Psoas muscle (tissue), 8 donors: ENCODE measurements around the gene ERO1B. TPM values are rescaled to one million over a fixed set of nuclear protein-coding genes. Genes with fewer than 3 reads are reported as not detected.

ENCODE experiments used
- ATAC-seq, 4 donors: fragments of 200-7000 bp; cut with Tn5 transposase; one replicate each; pipeline ENCODE4 v1.9.1; 2020; ENCODE audit warnings: moderate library complexity in 3 of 4, mild to moderate bottlenecking in 2 of 4
- DNase-seq, 2 donors: peaks; one replicate each; pipeline ENCODE4 v3.0.0-alpha.2; 2020
- H3K27ac ChIP-seq: fragments of 200-600 bp; one replicate; pipeline ENCODE4 v1.8.0; 2022
- H3K27me3 ChIP-seq, 3 donors: fragments of 200-600 bp in 1 of 3; one replicate each; pipeline versions ENCODE4 v1.6.1 to v1.8.0; 2013 to 2022; ENCODE audit warnings: low read length in 2 of 3, mild to moderate bottlenecking in 2 of 3, moderate library complexity in 1 of 3; ENCODE audit not compliant: insufficient read depth in 3 of 3
- H3K36me3 ChIP-seq, 2 donors: fragments of 200-600 bp in 1 of 2; one replicate each; pipeline versions ENCODE4 v1.6.1 to v1.8.0; 2013 to 2022; ENCODE audit warnings: low read depth in 1 of 2, mild to moderate bottlenecking in 1 of 2, moderate library complexity in 1 of 2; ENCODE audit not compliant: insufficient read depth in 1 of 2
- H3K4me1 ChIP-seq: fragments of 200-600 bp; one replicate; pipeline ENCODE4 v1.8.0; 2022
- H3K4me3 ChIP-seq: fragments of 200-600 bp; one replicate; pipeline ENCODE4 v1.8.0; 2022; ENCODE audit warnings: mild to moderate bottlenecking
- H3K9me3 ChIP-seq: fragments of 200-600 bp; one replicate; pipeline ENCODE4 v1.8.0; 2022
- WGBS, 3 donors: extraction: QIAGEN DNeasy Blood & Tissue Kit; methylation state at CpG; one replicate each; pipeline versions ENCODE4 v1.1.6 to v1.1.7; 2013; 5-methylcytosine and 5-hydroxymethylcytosine counted together
- intact Hi-C, 2 donors: fragments of 100-400 bp; cut with DNase I; formaldehyde crosslinking; loops; one replicate each; pipeline versions ENCODE4 v1.11.0 to v1.14.2; 2022
- polyA plus RNA-seq, 3 donors: library from polyadenylated mRNA; stranded (reverse); fragments of 200-250 nt; gene quantifications; one replicate each; pipeline ENCODE4 v1.2.3, GENCODE V29; 2013
- total RNA-seq, 4 donors: library from RNA; stranded (reverse); fragmentation: NEBNext Ultra II Directional in 2 of 4; extraction: Animal tissue kit (Norgen Biotek cat#: 25700) in 2 of 4; gene quantifications; one replicate each; pipeline versions ENCODE4 v1.2.1 to v1.2.4, GENCODE V29; 2021 to 2023
- TF ChIP-seq, protein P1 (sequence below): fragments of 200-600 bp; IDR thresholded peaks from one replicate; pipeline ENCODE4 v1.8.0; 2022; ENCODE audit warnings: antibody characterized with exemption
- donor health status: healthy with polysubstance abuse.
- donor health status: DM: no; HTN: no; CAD: no; lungs with moderate emphysema.
- donor health status: Bipolar disorder and iron deficiency.
- donor health status: healthy.
- donor health status: DM: yes; HTN: yes; CAD: no.
- donor health status: DM: no; HTN: no; CAD: no.
- donor health status: DM: no; HTN: no; CAD: no.
- donor health status: DM: yes; HTN: yes; CAD: no.

The ERO1B gene
- total and polyA plus RNA-seq, 7 donors = 1.3 to 6.0 (median 2.6) TPM

DNA sequence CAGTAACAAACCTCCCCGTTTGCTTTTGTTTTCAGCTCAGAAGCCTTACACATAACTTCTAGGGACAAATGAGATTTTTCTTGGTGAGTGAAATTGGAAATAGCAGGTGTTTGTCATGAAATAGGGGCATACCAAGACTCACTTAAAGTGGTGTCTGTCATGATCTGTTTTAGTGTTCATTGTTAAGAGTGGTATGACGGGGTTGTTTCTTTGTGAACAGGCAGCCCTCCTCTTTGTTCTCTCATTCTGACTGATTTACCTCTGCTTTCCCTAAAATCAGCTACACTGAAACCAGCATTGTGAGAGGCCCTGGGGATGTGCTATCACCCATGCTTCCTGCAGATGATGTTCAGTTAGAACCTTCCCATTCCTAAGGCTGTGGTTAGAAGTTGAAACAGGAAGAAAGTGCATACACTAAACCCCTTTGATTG is 2.5 kb upstream of the ERO1B start:
- TF ChIP-seq, protein P1, sequence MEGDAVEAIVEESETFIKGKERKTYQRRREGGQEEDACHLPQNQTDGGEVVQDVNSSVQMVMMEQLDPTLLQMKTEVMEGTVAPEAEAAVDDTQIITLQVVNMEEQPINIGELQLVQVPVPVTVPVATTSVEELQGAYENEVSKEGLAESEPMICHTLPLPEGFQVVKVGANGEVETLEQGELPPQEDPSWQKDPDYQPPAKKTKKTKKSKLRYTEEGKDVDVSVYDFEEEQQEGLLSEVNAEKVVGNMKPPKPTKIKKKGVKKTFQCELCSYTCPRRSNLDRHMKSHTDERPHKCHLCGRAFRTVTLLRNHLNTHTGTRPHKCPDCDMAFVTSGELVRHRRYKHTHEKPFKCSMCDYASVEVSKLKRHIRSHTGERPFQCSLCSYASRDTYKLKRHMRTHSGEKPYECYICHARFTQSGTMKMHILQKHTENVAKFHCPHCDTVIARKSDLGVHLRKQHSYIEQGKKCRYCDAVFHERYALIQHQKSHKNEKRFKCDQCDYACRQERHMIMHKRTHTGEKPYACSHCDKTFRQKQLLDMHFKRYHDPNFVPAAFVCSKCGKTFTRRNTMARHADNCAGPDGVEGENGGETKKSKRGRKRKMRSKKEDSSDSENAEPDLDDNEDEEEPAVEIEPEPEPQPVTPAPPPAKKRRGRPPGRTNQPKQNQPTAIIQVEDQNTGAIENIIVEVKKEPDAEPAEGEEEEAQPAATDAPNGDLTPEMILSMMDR = no peak
- intact Hi-C loops = loop anchor here in 1 of 2 donors (5.0 to 10.0 kb wide), 2 partner anchors 180 to 238 kb away; partner anchors contain the start of gene LGALS8
- DNase-seq (no peak), ATAC-seq (no peak)
- H3K4me3 ChIP-seq = no peak overlapping the region
- no peaks in the 10 kb centered on the region for H3K9me3 ChIP-seq
- no peak overlapping the region for H3K27ac ChIP-seq
- no peaks in the 10 kb centered on the region for H3K36me3 ChIP-seq
- 54 to 67% (median 57%) methylated on average over 2 of the region's 2 CpGs for WGBS, 3 donors
- H3K4me1 ChIP-seq = peaks cover 7% of the 10 kb centered on the region
- peaks cover 0 to 32% (median 5%) of the 10 kb centered on the region in 3 donors for H3K27me3 ChIP-seq

DNA sequence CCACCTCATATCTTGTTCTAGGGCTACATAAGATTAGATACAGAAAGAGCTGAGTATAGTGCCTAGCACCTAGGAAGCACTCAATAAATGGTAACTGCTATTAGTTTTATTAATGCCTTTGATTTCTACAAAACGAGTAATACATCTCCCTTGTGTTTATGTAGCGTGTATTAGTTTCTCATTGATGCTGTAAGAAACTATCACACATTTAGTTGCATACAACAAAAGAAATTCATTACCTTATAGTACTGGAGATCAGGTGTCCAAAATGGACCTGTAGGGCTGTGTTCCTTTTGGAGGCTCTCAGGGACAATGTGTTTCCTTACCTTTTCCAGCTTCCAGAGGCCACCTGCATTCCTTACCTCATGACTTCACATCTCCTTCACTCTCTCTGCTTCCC is 961 bp upstream of the ERO1B start:
- TF ChIP-seq, protein P1 = no peak
- Histone ChIP-seq H3K27me3 (peaks cover 0 to 18% (median 0%) of the 10 kb centered on the region in 3 donors), H3K36me3 (no peaks in the 10 kb centered on the region), H3K9me3 (no peaks in the 10 kb centered on the region), H3K4me1 (peaks cover 7% of the 10 kb centered on the region), H3K27ac (no peak overlapping the region), H3K4me3 (peak overlapping the region; percentile 84)
- no peak for ATAC-seq
- 64 to 82% (median 74%) methylated on average over 2 of the region's 2 CpGs for WGBS, 3 donors
- intact Hi-C loops = loop anchor here in 1 of 2 donors (5.0 to 10.0 kb wide), 2 partner anchors 178 to 240 kb away; partner anchors contain the start of gene LGALS8
- DNase-seq = no peak

DNA sequence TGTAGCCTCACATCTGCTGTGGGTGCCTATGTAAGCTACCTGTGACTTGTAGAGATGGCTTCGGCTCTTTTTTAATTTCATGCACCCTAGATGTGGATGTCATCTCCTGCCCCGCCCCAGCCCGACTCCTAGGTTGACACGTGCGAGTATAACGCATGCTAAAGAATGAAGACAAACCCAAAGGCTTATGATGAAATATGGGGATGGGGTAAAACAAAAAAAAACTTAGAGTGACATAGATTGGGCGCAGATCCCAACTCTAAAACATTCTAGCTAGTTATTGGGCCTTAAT is 613 bp upstream of the ERO1B start:
- intact Hi-C loops = loop anchor here in 1 of 2 donors (5.0 to 10.0 kb wide), 2 partner anchors 178 to 240 kb away; partner anchors contain the start of gene LGALS8
- H3K36me3 ChIP-seq = no peaks in the 10 kb centered on the region
- peaks cover 7% of the 10 kb centered on the region for H3K4me1 ChIP-seq
- TF ChIP-seq, protein P1 = no peak
- H3K27ac ChIP-seq = peak overlapping the region; percentile 84
- H3K4me3 ChIP-seq = peak overlapping the region; percentile 84
- no peaks in the 10 kb centered on the region for H3K9me3 ChIP-seq
- WGBS, 3 donors = 11 to 16% (median 16%) methylated on average over 7 of the region's 7 CpGs
- peaks cover 0 to 15% (median 0%) of the 10 kb centered on the region in 3 donors for H3K27me3 ChIP-seq
- ATAC-seq (no peak), DNase-seq (peak in 1 of 2 donors; percentile 18)

DNA sequence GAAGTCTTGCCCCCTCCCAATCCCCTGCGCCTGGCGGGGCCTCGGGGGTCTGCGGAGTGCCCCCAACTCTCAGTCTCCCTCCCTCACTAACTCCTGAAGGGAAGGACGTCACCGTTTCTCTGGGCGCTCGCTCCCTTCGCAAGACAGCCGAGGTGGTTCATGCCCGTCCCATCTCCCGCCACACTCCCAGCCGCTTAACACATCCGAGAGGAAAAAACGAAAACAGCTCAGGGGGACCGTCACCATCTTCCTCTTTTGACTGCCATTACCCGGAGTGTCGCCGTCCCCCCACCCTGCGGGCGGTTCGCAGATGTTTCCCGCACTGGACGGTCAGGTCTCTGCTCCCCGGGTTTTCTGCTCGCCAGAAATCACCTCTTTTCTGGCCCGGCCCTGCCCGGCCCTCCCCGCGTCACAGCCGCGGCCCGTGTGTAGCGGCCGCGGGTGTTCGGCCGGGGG is 532 bp downstream of the ERO1B start:
- Histone ChIP-seq H3K36me3 (no peaks in the 10 kb centered on the region), H3K27ac (peak overlapping the region; percentile 84), H3K27me3 (peaks cover 0 to 8% (median 0%) of the 10 kb centered on the region in 3 donors), H3K4me1 (peaks cover 7% of the 10 kb centered on the region), H3K4me3 (peak overlapping the region; percentile 84), H3K9me3 (no peaks in the 10 kb centered on the region)
- WGBS, 3 donors = 0% methylated on average over 31 to 38 of the region's 38 CpGs
- TF ChIP-seq, protein P1 = no peak
- intact Hi-C loops = loop anchor here in 1 of 2 donors (5.0 to 10.0 kb wide), 2 partner anchors 176 to 241 kb away; partner anchors contain the start of gene LGALS8
- ATAC-seq (peak; percentile 45 to 66 (median 55)), DNase-seq (peak in 1 of 2 donors; percentile 30)
